Smooth muscle cell (in vitro differentiated cells): ENCODE data around the gene OTUD7B. TPM values are rescaled to one million over a fixed set of nuclear protein-coding genes. Genes with fewer than 3 reads are reported as not detected.

Source experiments
- DNase-seq: peaks from one replicate; lab custom pipeline; 2025; ENCODE audit not compliant: unreplicated experiment; lab: John Stamatoyannopoulos, UW
- H2AFZ ChIP-seq: fragments of 200-600 bp; sonication (generic); 2 replicates; pipeline ENCODE4 v1.6.0; 2016; ENCODE audit warnings: antibody characterized with exemption, low read depth, mild to moderate bottlenecking
- H3F3A ChIP-seq: fragments of 200-600 bp; sonication (generic); 2 replicates; pipeline ENCODE4 v1.6.0; 2017; ENCODE audit warnings: antibody characterized with exemption, low read depth
- H3K27ac ChIP-seq: fragments of 200-600 bp; sonication (generic); 2 replicates; pipeline ENCODE4 v1.5.1; 2016; ENCODE audit warnings: low read depth, mild to moderate bottlenecking
- H3K27me3 ChIP-seq: fragments of 200-600 bp; sonication (generic); 2 replicates; pipeline ENCODE4 v1.6.1; 2016; ENCODE audit warnings: low read depth, mild to moderate bottlenecking
- H3K36me3 ChIP-seq: fragments of 200-600 bp; sonication (generic); 2 replicates; pipeline ENCODE4 v1.5.1; 2016; ENCODE audit warnings: low read depth
- H3K4me1 ChIP-seq: fragments of 200-600 bp; sonication (generic); 2 replicates; pipeline ENCODE4 v1.5.1; 2016; ENCODE audit warnings: low read depth
- H3K4me2 ChIP-seq: fragments of 200-600 bp; sonication (generic); 2 replicates; pipeline ENCODE4 v1.6.0; 2016; ENCODE audit warnings: mild to moderate bottlenecking
- H3K4me3 ChIP-seq: fragments of 200-600 bp; sonication (generic); 2 replicates; pipeline ENCODE4 v1.5.1; 2016; ENCODE audit warnings: mild to moderate bottlenecking
- H3K79me2 ChIP-seq: fragments of 200-600 bp; sonication (generic); 2 replicates; pipeline ENCODE4 v1.6.0; 2016; ENCODE audit warnings: low read depth, mild to moderate bottlenecking
- H3K9ac ChIP-seq: fragments of 200-600 bp; sonication (generic); 2 replicates; pipeline ENCODE4 v1.6.0; 2016; ENCODE audit warnings: low read depth
- H3K9me3 ChIP-seq: fragments of 200-600 bp; sonication (generic); replicated peaks from 2 replicates; pipeline ENCODE4 v1.5.1; 2016; ENCODE audit warnings: low read depth
- H4K20me1 ChIP-seq: fragments of 200-600 bp; sonication (generic); 2 replicates; pipeline ENCODE4 v1.6.0; 2016; ENCODE audit warnings: low read depth
- WGBS: methylation state at CpG from one replicate; pipeline ENCODE4 v1.1.7; 2016; ENCODE audit warnings: low lambda C conversion rate; 5-methylcytosine and 5-hydroxymethylcytosine counted together
- polyA plus RNA-seq: library from polyadenylated mRNA; unstranded; fragments of >200 nt; fragmentation: Nextera tagmentation; extraction: Ambion mirVana; gene quantifications from 2 replicates; pipeline ENCODE4 v1.2.1, GENCODE V29; 2016
- total RNA-seq: library from RNA; depleted of rRNA; stranded (reverse); fragments of >200 nt; gene quantifications from 2 replicates; pipeline ENCODE4 v1.2.3, GENCODE V29; 2014
- TF ChIP-seq, protein P1 (sequence below): fragments of 200-600 bp; sonication (generic); IDR thresholded peaks from 2 replicates; pipeline ENCODE4 v1.5.1; 2017; ENCODE audit warnings: borderline replicate concordance, mild to moderate bottlenecking, antibody characterized with exemption; ENCODE audit not compliant: insufficient read depth, poor library complexity, severe bottlenecking

The OTUD7B gene
- total and polyA plus RNA-seq, 2 experiments from 2014 or later: 1.9 to 16.1 TPM

- peaks cover 56% of the 10 kb centered on the region for H3K79me2 ChIP-seq
Observed at GRCh38 chr1:150008699-150009098, 1.8 kb downstream of the OTUD7B start.

GRCh38 chr1:150006881-150007421 is 3.6 kb downstream of the OTUD7B start:
- Histone ChIP-seq H3K79me2 (peaks cover 68% of the 10 kb centered on the region), H3K4me1 (peaks cover 26% of the 10 kb centered on the region)
- DNase-seq: no peak

More at GRCh38 chr1:150008699-150009098, 1.8 kb downstream of the OTUD7B start:
- Histone ChIP-seq H3K27me3 (no peaks in the 10 kb centered on the region), H3K4me3 (peak overlapping the region; percentile 98), H2AFZ (no peak overlapping the region), H3K9ac (peak overlapping the region; percentile 100), H4K20me1 (peaks cover 55% of the 10 kb centered on the region), H3F3A (peaks cover 5% of the 10 kb centered on the region), H3K27ac (peak overlapping the region; percentile 100), H3K4me2 (peak overlapping the region; percentile 99), H3K9me3 (no peaks in the 10 kb centered on the region), H3K36me3 (no peaks in the 10 kb centered on the region), H3K4me1 (peaks cover 26% of the 10 kb centered on the region)
- TF ChIP-seq, protein P1, sequence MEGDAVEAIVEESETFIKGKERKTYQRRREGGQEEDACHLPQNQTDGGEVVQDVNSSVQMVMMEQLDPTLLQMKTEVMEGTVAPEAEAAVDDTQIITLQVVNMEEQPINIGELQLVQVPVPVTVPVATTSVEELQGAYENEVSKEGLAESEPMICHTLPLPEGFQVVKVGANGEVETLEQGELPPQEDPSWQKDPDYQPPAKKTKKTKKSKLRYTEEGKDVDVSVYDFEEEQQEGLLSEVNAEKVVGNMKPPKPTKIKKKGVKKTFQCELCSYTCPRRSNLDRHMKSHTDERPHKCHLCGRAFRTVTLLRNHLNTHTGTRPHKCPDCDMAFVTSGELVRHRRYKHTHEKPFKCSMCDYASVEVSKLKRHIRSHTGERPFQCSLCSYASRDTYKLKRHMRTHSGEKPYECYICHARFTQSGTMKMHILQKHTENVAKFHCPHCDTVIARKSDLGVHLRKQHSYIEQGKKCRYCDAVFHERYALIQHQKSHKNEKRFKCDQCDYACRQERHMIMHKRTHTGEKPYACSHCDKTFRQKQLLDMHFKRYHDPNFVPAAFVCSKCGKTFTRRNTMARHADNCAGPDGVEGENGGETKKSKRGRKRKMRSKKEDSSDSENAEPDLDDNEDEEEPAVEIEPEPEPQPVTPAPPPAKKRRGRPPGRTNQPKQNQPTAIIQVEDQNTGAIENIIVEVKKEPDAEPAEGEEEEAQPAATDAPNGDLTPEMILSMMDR: no peak
- 40% methylated on average over 6 of the region's 6 CpGs for WGBS
- no peak for DNase-seq

GRCh38 chr1:150005606-150006005 is 4.9 kb downstream of the OTUD7B start:
- H3F3A ChIP-seq: peaks cover 5% of the 10 kb centered on the region
- H3K27ac ChIP-seq: no peak overlapping the region
- no peaks in the 10 kb centered on the region for H3K27me3 ChIP-seq
- H3K4me2 ChIP-seq: no peak overlapping the region
- no peak overlapping the region for H3K4me3 ChIP-seq
- peaks cover 26% of the 10 kb centered on the region for H3K4me1 ChIP-seq
- no peak for DNase-seq
- H3K9ac ChIP-seq: no peak overlapping the region
- no peaks in the 10 kb centered on the region for H3K36me3 ChIP-seq
- TF ChIP-seq, protein P1: no peak
- H2AFZ ChIP-seq: no peak overlapping the region
- peaks cover 82% of the 10 kb centered on the region for H4K20me1 ChIP-seq
- peaks cover 82% of the 10 kb centered on the region for H3K79me2 ChIP-seq
- WGBS: 93% methylated on average over 2 of the region's 2 CpGs
- no peaks in the 10 kb centered on the region for H3K9me3 ChIP-seq

More at GRCh38 chr1:150006881-150007421, 3.6 kb downstream of the OTUD7B start:
- Histone ChIP-seq H3K36me3 (no peaks in the 10 kb centered on the region), H3K9me3 (no peaks in the 10 kb centered on the region), H2AFZ (no peak overlapping the region), H3K27me3 (no peaks in the 10 kb centered on the region), H3K4me2 (peak overlapping the region; percentile 99), H3F3A (peaks cover 5% of the 10 kb centered on the region), H4K20me1 (peaks cover 68% of the 10 kb centered on the region), H3K9ac (peak overlapping the region; percentile 73), H3K4me3 (no peak overlapping the region), H3K27ac (peak overlapping the region; percentile 100)
- TF ChIP-seq, protein P1: no peak
- whole genome bisulfite sequencing: 59% methylated on average over 4 of the region's 4 CpGs

- H3K27ac ChIP-seq: no peak overlapping the region
- H3K79me2 ChIP-seq: peaks cover 94% of the 10 kb centered on the region
- H3K4me1 ChIP-seq: peaks cover 20% of the 10 kb centered on the region
- peaks cover 94% of the 10 kb centered on the region for H4K20me1 ChIP-seq
- H3K4me3 ChIP-seq: no peak overlapping the region
- no peaks in the 10 kb centered on the region for H3K27me3 ChIP-seq
- H3K9me3 ChIP-seq: no peaks in the 10 kb centered on the region
- H3K4me2 ChIP-seq: no peak overlapping the region
- no peak for DNase-seq
- TF ChIP-seq, protein P1: no peak
- H3K36me3 ChIP-seq: peaks cover 3% of the 10 kb centered on the region
- 78% methylated on average over 3 of the region's 3 CpGs for WGBS
- H3F3A ChIP-seq: no peaks in the 10 kb centered on the region
- H2AFZ ChIP-seq: no peak overlapping the region
- H3K9ac ChIP-seq: no peak overlapping the region
Observed at GRCh38 chr1:150003801-150004200, 6.7 kb downstream of the OTUD7B start.
